Duodenal mucosa (tissue), 2 donors: ENCODE data around the gene TLE3.

Source experiments
- H3K27ac ChIP-seq: one replicate; pipeline ENCODE4 v1.7.0; 2013; ENCODE audit warnings: low read depth, low read length
- H3K27me3 ChIP-seq, 2 donors: one replicate each; pipeline ENCODE4 v1.7.0; 2013; ENCODE audit warnings: low read length in 2 of 2, control low read depth in 1 of 2; ENCODE audit not compliant: insufficient read depth in 2 of 2, control insufficient read depth in 1 of 2
- H3K36me3 ChIP-seq, 2 donors: one replicate each; pipeline ENCODE4 v1.7.0; 2013; ENCODE audit warnings: low read length in 2 of 2, control low read depth in 1 of 2; ENCODE audit not compliant: insufficient read depth in 2 of 2, control insufficient read depth in 1 of 2
- H3K4me1 ChIP-seq, 2 donors: one replicate each; pipeline ENCODE4 v1.7.0; 2013; ENCODE audit warnings: low read length in 2 of 2, control low read depth in 1 of 2; ENCODE audit not compliant: insufficient read depth in 2 of 2, control insufficient read depth in 1 of 2
- H3K4me3 ChIP-seq, 2 donors: one replicate each; pipeline ENCODE4 v1.7.0; 2013; ENCODE audit warnings: low read length in 2 of 2, low read depth in 1 of 2
- H3K9ac ChIP-seq, 2 donors: one replicate each; pipeline ENCODE4 v1.7.0; 2013; ENCODE audit warnings: low read length in 2 of 2, low read depth in 1 of 2
- H3K9me3 ChIP-seq, 2 donors: one replicate each; pipeline ENCODE4 v1.7.0; 2013; ENCODE audit warnings: low read length in 2 of 2, control low read depth in 1 of 2; ENCODE audit not compliant: control insufficient read depth in 1 of 2

Gene TLE3

DNA sequence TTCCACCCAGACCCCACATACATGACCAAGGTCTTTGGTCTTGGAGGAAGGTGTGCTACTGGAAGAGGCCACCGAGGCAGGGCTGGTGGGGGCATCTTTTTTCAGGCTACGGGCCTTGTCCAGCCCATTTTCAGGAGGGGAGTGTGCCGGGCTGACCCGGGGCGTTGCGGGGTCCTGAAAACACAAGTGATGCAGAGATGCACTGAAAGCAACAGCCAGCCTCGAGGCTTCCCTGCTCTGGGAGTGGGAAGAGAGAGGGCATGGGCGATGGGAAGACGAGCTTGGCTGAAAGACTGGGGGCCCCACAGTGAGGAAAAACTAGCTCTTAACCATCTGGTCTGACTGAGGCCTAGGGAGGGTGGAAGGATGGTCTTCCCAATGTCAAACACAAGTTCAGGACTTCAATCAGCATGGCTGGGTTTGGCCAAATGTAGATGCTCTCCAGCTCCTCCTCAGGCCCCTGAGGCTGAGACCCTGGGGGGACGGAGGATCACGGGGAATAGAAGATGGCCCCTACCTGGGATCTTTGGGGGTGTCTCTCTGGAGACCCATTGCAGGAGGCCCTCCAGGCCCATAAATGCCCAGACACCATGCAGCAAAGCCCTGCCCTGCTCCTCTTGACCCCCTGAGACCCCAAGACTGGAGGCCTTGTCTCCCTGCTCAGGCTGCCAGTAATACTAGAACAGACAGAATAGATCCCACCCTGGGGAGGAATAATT is 38.9 kb downstream of the TLE3 start:
- no peaks in the 10 kb centered on the region for H3K9me3 ChIP-seq
- H3K27me3 ChIP-seq = no peaks in the 10 kb centered on the region
- no peak overlapping the region for H3K4me3 ChIP-seq
- no peak overlapping the region for H3K27ac ChIP-seq
- H3K4me1 ChIP-seq = peaks cover 8 to 18% of the 10 kb centered on the region in 2 donors
- H3K9ac ChIP-seq = no peak overlapping the region
- H3K36me3 ChIP-seq = peaks cover 61 to 93% of the 10 kb centered on the region in 2 donors

GRCh38 chr15:70057931-70058641 is 39.6 kb downstream of the TLE3 start:
- H3K9me3 ChIP-seq = no peaks in the 10 kb centered on the region
- peaks cover 68 to 94% of the 10 kb centered on the region in 2 donors for H3K36me3 ChIP-seq
- H3K27me3 ChIP-seq = no peaks in the 10 kb centered on the region
- H3K4me3 ChIP-seq = no peak overlapping the region
- H3K9ac ChIP-seq = no peak overlapping the region
- H3K27ac ChIP-seq = no peak overlapping the region
- H3K4me1 ChIP-seq = peaks cover 6 to 14% of the 10 kb centered on the region in 2 donors

- Histone ChIP-seq H3K36me3 (peaks cover 81 to 97% of the 10 kb centered on the region in 2 donors), H3K9ac (no peak overlapping the region), H3K27me3 (no peaks in the 10 kb centered on the region), H3K27ac (no peak overlapping the region), H3K4me1 (no peaks in the 10 kb centered on the region), H3K9me3 (no peaks in the 10 kb centered on the region), H3K4me3 (no peak overlapping the region)
These were observed 41.5 kb downstream of the TLE3 start for GRCh38 chr15:70056091-70056680.

GRCh38 chr15:70055601-70056051 is 42.1 kb downstream of the TLE3 start:
- Histone ChIP-seq H3K4me1 (no peaks in the 10 kb centered on the region), H3K4me3 (no peak overlapping the region), H3K36me3 (peaks cover 82 to 97% of the 10 kb centered on the region in 2 donors), H3K27me3 (no peaks in the 10 kb centered on the region), H3K9ac (no peak overlapping the region), H3K9me3 (no peaks in the 10 kb centered on the region), H3K27ac (no peak overlapping the region)

GRCh38 chr15:70054884-70055387 is 42.8 kb downstream of the TLE3 start:
- Histone ChIP-seq H3K9me3 (no peaks in the 10 kb centered on the region), H3K36me3 (peaks cover 76 to 97% of the 10 kb centered on the region in 2 donors), H3K4me3 (no peak overlapping the region), H3K27ac (no peak overlapping the region), H3K27me3 (no peaks in the 10 kb centered on the region), H3K4me1 (no peaks in the 10 kb centered on the region), H3K9ac (no peak overlapping the region)

- Histone ChIP-seq H3K27me3 (no peaks in the 10 kb centered on the region), H3K27ac (no peak overlapping the region), H3K9ac (no peak overlapping the region), H3K9me3 (no peaks in the 10 kb centered on the region), H3K4me1 (no peaks in the 10 kb centered on the region), H3K36me3 (peaks cover 70 to 97% of the 10 kb centered on the region in 2 donors), H3K4me3 (no peak overlapping the region)
These were observed 43.4 kb downstream of the TLE3 start for GRCh38 chr15:70054366-70054765.

GRCh38 chr15:70053716-70054229 is 43.9 kb downstream of the TLE3 start:
- H3K4me3 ChIP-seq = no peak overlapping the region
- H3K36me3 ChIP-seq = peaks cover 67 to 97% of the 10 kb centered on the region in 2 donors
- no peaks in the 10 kb centered on the region for H3K9me3 ChIP-seq
- H3K27ac ChIP-seq = no peak overlapping the region
- no peak overlapping the region for H3K9ac ChIP-seq
- H3K27me3 ChIP-seq = no peaks in the 10 kb centered on the region
- H3K4me1 ChIP-seq = no peaks in the 10 kb centered on the region

- H3K27me3 ChIP-seq = no peaks in the 10 kb centered on the region
- no peak overlapping the region for H3K9ac ChIP-seq
- H3K27ac ChIP-seq = no peak overlapping the region
- no peak overlapping the region for H3K4me3 ChIP-seq
- no peaks in the 10 kb centered on the region for H3K4me1 ChIP-seq
- H3K9me3 ChIP-seq = no peaks in the 10 kb centered on the region
- peaks cover 64 to 97% of the 10 kb centered on the region in 2 donors for H3K36me3 ChIP-seq
These were observed 44.6 kb downstream of the TLE3 start for GRCh38 chr15:70053001-70053715.

DNA sequence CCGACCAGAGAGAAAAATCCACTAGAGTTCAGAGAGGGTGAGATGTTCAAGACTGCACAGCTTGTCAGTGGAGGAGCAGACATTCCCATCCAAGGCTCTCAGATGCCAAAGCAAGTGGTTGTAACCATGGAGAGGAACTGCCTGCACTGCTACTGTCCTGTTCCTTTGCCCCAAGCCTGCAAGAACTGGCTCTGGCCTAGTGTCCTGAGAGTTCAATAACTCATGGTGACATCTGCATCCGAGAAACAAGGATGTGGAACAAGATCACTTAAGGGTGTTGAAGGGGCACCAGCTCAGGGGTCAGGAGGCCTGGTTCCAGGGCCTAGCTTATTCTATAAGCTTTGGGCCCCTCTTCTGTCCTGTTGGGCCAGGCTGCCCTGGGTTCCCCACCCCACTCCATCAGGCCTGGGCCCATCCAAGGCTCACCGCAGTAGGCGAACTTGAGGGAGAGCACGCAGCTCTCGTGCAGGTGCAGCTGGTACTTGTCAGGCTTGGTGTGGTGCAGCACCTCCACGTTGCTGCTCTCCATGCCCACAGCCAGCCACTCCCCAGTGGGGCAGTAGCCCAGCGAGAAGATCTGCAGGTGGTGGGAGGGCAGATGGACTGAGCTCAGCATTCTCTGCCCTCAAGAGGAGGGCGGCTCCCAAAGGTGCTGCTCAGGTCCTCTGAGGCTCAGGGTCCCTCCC is 45.6 kb downstream of the TLE3 start:
- no peaks in the 10 kb centered on the region for H3K9me3 ChIP-seq
- H3K4me1 ChIP-seq = no peaks in the 10 kb centered on the region
- no peak overlapping the region for H3K4me3 ChIP-seq
- peaks cover 54 to 93% of the 10 kb centered on the region in 2 donors for H3K36me3 ChIP-seq
- H3K9ac ChIP-seq = no peak overlapping the region
- H3K27ac ChIP-seq = no peak overlapping the region
- no peaks in the 10 kb centered on the region for H3K27me3 ChIP-seq
